Mesothelial cell of epicardium (in vitro differentiated cells): ENCODE results near the gene IQSEC2. TPM values are rescaled to one million over a fixed set of nuclear protein-coding genes. Genes with fewer than 3 reads are reported as not detected.

Source experiments
- DNase-seq, 2 experiments: peaks; one replicate each; pipeline ENCODE4 v3.0.0; 2021; ENCODE audit warnings: low spot score in 2 of 2; ENCODE audit not compliant: unreplicated experiment in 2 of 2
- H3K27ac Mint-ChIP-seq: 2 replicates; pipeline ENCODE4 v1.8.0; 2021; ENCODE audit warnings: mixed read lengths
- H3K27me3 Mint-ChIP-seq: 2 replicates; pipeline ENCODE4 v1.8.0; 2021; ENCODE audit warnings: low read depth, mixed read lengths
- H3K36me3 Mint-ChIP-seq: 2 replicates; pipeline ENCODE4 v1.8.0; 2021; ENCODE audit warnings: mixed read lengths
- H3K4me1 Mint-ChIP-seq: 2 replicates; pipeline ENCODE4 v1.8.0; 2021; ENCODE audit warnings: mixed read lengths
- H3K4me3 Mint-ChIP-seq: 2 replicates; pipeline ENCODE4 v1.8.0; 2021; ENCODE audit warnings: mild to moderate bottlenecking, moderate library complexity, mixed read lengths
- H3K9me3 Mint-ChIP-seq: 2 replicates; pipeline ENCODE4 v1.8.0; 2021; ENCODE audit warnings: mixed read lengths
- CTCF ChIP-seq: fragments of 200-600 bp; sonication (generic); IDR thresholded peaks from one replicate; pipeline ENCODE4 v1.5.0; 2021; ENCODE audit warnings: antibody characterized with exemption; ENCODE audit not compliant: unreplicated experiment
- total RNA-seq: library from RNA; stranded (reverse); gene quantifications from 3 replicates; pipeline ENCODE4 v1.2.1, GENCODE V29; 2021

Gene IQSEC2
- total RNA-seq, 1 donor from 2014 or later = 23.0 TPM

DNA sequence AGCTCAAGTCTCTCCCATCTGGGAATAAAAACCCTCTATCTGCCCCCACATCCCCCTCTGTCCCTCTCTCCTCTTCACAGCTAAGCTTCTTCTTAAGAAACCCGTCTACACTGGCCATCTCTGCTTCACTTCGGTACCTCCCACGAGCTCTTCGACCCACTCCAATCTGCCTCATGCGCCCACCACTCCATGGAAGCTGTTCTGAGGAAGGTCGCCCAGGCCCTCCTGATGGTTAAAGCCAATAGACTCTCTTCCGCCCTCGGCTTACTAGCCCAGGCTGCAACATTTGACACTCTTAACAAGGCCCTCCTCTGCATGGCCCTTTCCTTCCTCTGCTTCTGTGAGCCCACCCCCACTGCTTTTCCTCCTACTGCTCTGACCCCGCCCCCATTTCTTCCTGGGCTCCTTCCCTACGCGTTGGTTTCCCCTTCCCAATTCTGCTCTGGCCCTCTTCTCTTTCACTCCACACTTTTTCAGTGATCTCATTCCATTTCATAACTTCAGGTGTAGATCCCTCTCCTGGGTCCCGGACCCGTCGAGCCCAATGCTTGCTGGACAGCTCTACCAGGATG, 11.8 kb downstream of the IQSEC2 start:
- DNase-seq = no peak
- H3K4me3 Mint-ChIP-seq = no peak overlapping the region
- H3K27me3 Mint-ChIP-seq = no peaks in the 10 kb centered on the region
- TF ChIP-seq CTCF = no peak
- H3K36me3 Mint-ChIP-seq = peaks cover 6% of the 10 kb centered on the region
- H3K9me3 Mint-ChIP-seq = peaks cover 9% of the 10 kb centered on the region
- no peak overlapping the region for H3K27ac Mint-ChIP-seq
- no peaks in the 10 kb centered on the region for H3K4me1 Mint-ChIP-seq

- Mint-ChIP-seq H3K4me1 (no peaks in the 10 kb centered on the region), H3K9me3 (peaks cover 9% of the 10 kb centered on the region), H3K4me3 (no peak overlapping the region), H3K27me3 (no peaks in the 10 kb centered on the region), H3K36me3 (peaks cover 6% of the 10 kb centered on the region), H3K27ac (no peak overlapping the region)
- no peak for DNase-seq
- TF ChIP-seq CTCF = no peak
These were observed 13.2 kb downstream of the IQSEC2 start for GRCh38 chrX:53268173-53268572.

- no peaks in the 10 kb centered on the region for H3K4me1 Mint-ChIP-seq
- no peak overlapping the region for H3K4me3 Mint-ChIP-seq
- DNase-seq = no peak
- TF ChIP-seq CTCF = no peak
- H3K27ac Mint-ChIP-seq = no peak overlapping the region
- H3K36me3 Mint-ChIP-seq = peaks cover 6% of the 10 kb centered on the region
- H3K27me3 Mint-ChIP-seq = no peaks in the 10 kb centered on the region
- peaks cover 9% of the 10 kb centered on the region for H3K9me3 Mint-ChIP-seq
These were observed 14.5 kb downstream of the IQSEC2 start for GRCh38 chrX:53266914-53267313.

- Mint-ChIP-seq H3K27ac (no peak overlapping the region), H3K4me3 (no peak overlapping the region)
- DNase-seq = no peak
These were observed 15.4 kb downstream of the IQSEC2 start for GRCh38 chrX:53265771-53266574.

GRCh38 chrX:53263597-53264094, 17.7 kb downstream of the IQSEC2 start:
- no peaks in the 10 kb centered on the region for H3K4me1 Mint-ChIP-seq
- DNase-seq = no peak
- peaks cover 6% of the 10 kb centered on the region for H3K36me3 Mint-ChIP-seq
- TF ChIP-seq CTCF = no peak
- H3K27me3 Mint-ChIP-seq = no peaks in the 10 kb centered on the region
- H3K9me3 Mint-ChIP-seq = peaks cover 9% of the 10 kb centered on the region
- no peak overlapping the region for H3K4me3 Mint-ChIP-seq
- no peak overlapping the region for H3K27ac Mint-ChIP-seq

More at GRCh38 chrX:53265771-53266574, 15.4 kb downstream of the IQSEC2 start:
- peaks cover 9% of the 10 kb centered on the region for H3K9me3 Mint-ChIP-seq
- no peaks in the 10 kb centered on the region for H3K27me3 Mint-ChIP-seq
- no peak for TF ChIP-seq CTCF
- peaks cover 6% of the 10 kb centered on the region for H3K36me3 Mint-ChIP-seq
- no peaks in the 10 kb centered on the region for H3K4me1 Mint-ChIP-seq
